Mesenchymal stem cell (in vitro differentiated cells and primary cell): Measurements from ENCODE around the gene OR6T1.

ENCODE experiments used
- DNase-seq: peaks from one replicate; pipeline ENCODE4 v3.0.0-alpha.2; 2013
- H2AFZ ChIP-seq: one replicate; pipeline ENCODE4 v1.6.1; 2013; ENCODE audit warnings: low read depth, mild to moderate bottlenecking, control low read depth, inconsistent platforms, low read length, moderate library complexity
- H2AK5ac ChIP-seq: 2 replicates; pipeline ENCODE4 v1.6.1; 2013; ENCODE audit warnings: low read length, moderate library complexity, mild to moderate bottlenecking, inconsistent platforms; ENCODE audit not compliant: severe bottlenecking
- H2BK120ac ChIP-seq: one replicate; pipeline ENCODE4 v1.6.1; 2013; ENCODE audit warnings: low read depth, mild to moderate bottlenecking, inconsistent platforms, low read length, moderate library complexity
- H2BK12ac ChIP-seq, 2 experiments: one replicate each; pipeline ENCODE4 v1.6.1; 2013; ENCODE audit warnings: inconsistent platforms in 2 of 2, low read length in 2 of 2, mild to moderate bottlenecking in 2 of 2, moderate library complexity in 2 of 2, control low read depth in 1 of 2
- H2BK15ac ChIP-seq: one replicate; pipeline ENCODE4 v1.6.1; 2013; ENCODE audit warnings: mild to moderate bottlenecking, low read depth, inconsistent platforms; ENCODE audit not compliant: poor library complexity, severe bottlenecking
- H2BK5ac ChIP-seq: 2 replicates; pipeline ENCODE4 v1.6.1; 2013; ENCODE audit warnings: low read depth, mild to moderate bottlenecking, low read length, control low read depth, inconsistent platforms; ENCODE audit not compliant: poor library complexity, severe bottlenecking
- H3K14ac ChIP-seq, 2 experiments: one replicate each; pipeline ENCODE4 v1.6.1; 2013; ENCODE audit warnings: inconsistent platforms in 2 of 2, low read length in 2 of 2, control low read depth in 1 of 2, mild to moderate bottlenecking in 1 of 2, moderate library complexity in 1 of 2
- H3K18ac ChIP-seq, 2 experiments: one replicate each; pipeline ENCODE4 v1.6.1; 2013; ENCODE audit warnings: inconsistent platforms in 2 of 2, low read length in 2 of 2, control low read depth in 1 of 2, low read depth in 1 of 2, mild to moderate bottlenecking in 1 of 2
- H3K23ac ChIP-seq, 2 experiments: one replicate each; pipeline ENCODE4 v1.6.1; 2013; ENCODE audit warnings: inconsistent platforms in 2 of 2, low read length in 2 of 2, mild to moderate bottlenecking in 2 of 2, moderate library complexity in 2 of 2, control low read depth in 1 of 2
- H3K27ac ChIP-seq: 2 replicates; pipeline ENCODE4 v1.5.1; 2013; ENCODE audit warnings: mild to moderate bottlenecking, moderate library complexity, low read length, control low read depth, inconsistent platforms; ENCODE audit not compliant: poor library complexity, severe bottlenecking
- H3K27me3 ChIP-seq, 2 experiments: 2 replicates each; pipeline versions ENCODE4 v1.6.1 to v1.7.0; 2013; ENCODE audit warnings: low read length in 2 of 2, mild to moderate bottlenecking in 2 of 2, moderate library complexity in 2 of 2, control low read depth in 1 of 2, inconsistent platforms in 1 of 2; ENCODE audit not compliant: control insufficient read depth in 1 of 2, insufficient read depth in 1 of 2
- H3K36me3 ChIP-seq, 2 experiments: 2 replicates each; pipeline versions ENCODE4 v1.6.1 to v1.7.0; 2013; ENCODE audit warnings: low read length in 2 of 2, control low read depth in 1 of 2, inconsistent platforms in 1 of 2, low read depth in 1 of 2, mild to moderate bottlenecking in 1 of 2; ENCODE audit not compliant: insufficient read depth in 2 of 2, control insufficient read depth in 1 of 2
- H3K4ac ChIP-seq, 2 experiments: one replicate each; pipeline ENCODE4 v1.6.1; 2013; ENCODE audit warnings: inconsistent platforms in 2 of 2, low read length in 2 of 2, mild to moderate bottlenecking in 2 of 2, moderate library complexity in 2 of 2, control low read depth in 1 of 2, low read depth in 1 of 2
- H3K4me1 ChIP-seq: 2 replicates; pipeline ENCODE4 v1.6.1; 2013; ENCODE audit warnings: low read depth, low read length, control low read depth; ENCODE audit not compliant: control insufficient read depth, insufficient read depth
- H3K4me2 ChIP-seq: 2 replicates; pipeline ENCODE4 v1.6.1; 2013; ENCODE audit warnings: low read length, mild to moderate bottlenecking, inconsistent platforms; ENCODE audit not compliant: poor library complexity, severe bottlenecking
- H3K4me3 ChIP-seq, 2 experiments: 2 replicates each; pipeline versions ENCODE4 v1.5.1 to v1.7.0; 2013; ENCODE audit warnings: low read length in 2 of 2, mild to moderate bottlenecking in 2 of 2, control low read depth in 1 of 2, low read depth in 1 of 2; ENCODE audit not compliant: insufficient read depth in 1 of 2
- H3K79me1 ChIP-seq: replicated peaks from 2 replicates; pipeline ENCODE4 v1.6.1; 2013; ENCODE audit warnings: mild to moderate bottlenecking, control low read depth, low read length, inconsistent platforms; ENCODE audit not compliant: poor library complexity, severe bottlenecking
- H3K9ac ChIP-seq: 2 replicates; pipeline ENCODE4 v1.7.0; 2013; ENCODE audit warnings: mild to moderate bottlenecking, low read length, moderate library complexity
- H3K9me3 ChIP-seq: 2 replicates; pipeline ENCODE4 v1.7.0; 2013; ENCODE audit warnings: mild to moderate bottlenecking, low read length; ENCODE audit not compliant: control insufficient read depth
- H4K8ac ChIP-seq: one replicate; pipeline ENCODE4 v1.6.1; 2013; ENCODE audit warnings: inconsistent platforms, mild to moderate bottlenecking, low read length, moderate library complexity
- H4K91ac ChIP-seq: one replicate; pipeline ENCODE4 v1.6.1; 2013; ENCODE audit warnings: mild to moderate bottlenecking, low read length, inconsistent platforms
- WGBS: methylation state at CpG from one replicate; pipeline ENCODE4 v1.1.7; 2013; ENCODE audit warnings: mixed read lengths; 5-methylcytosine and 5-hydroxymethylcytosine counted together

OR6T1 gene

GRCh38 chr11:123904932-123905331, 38.7 kb downstream of the OR6T1 start:
- no peak for DNase-seq
- no peak overlapping the region for H3K4ac ChIP-seq
- H3K4me2 ChIP-seq, result no peak overlapping the region
- H3K4me3 ChIP-seq, result no peak overlapping the region
- no peak overlapping the region for H3K9ac ChIP-seq
- H3K36me3 ChIP-seq, result no peaks in the 10 kb centered on the region
- H2BK12ac ChIP-seq, result no peak overlapping the region
- H2AFZ ChIP-seq, result no peak overlapping the region
- no peak overlapping the region for H3K23ac ChIP-seq
- H2AK5ac ChIP-seq, result no peak overlapping the region
- WGBS, result 65% methylated on average over 2 of the region's 3 CpGs
- no peaks in the 10 kb centered on the region for H3K27me3 ChIP-seq
- no peak overlapping the region for H3K18ac ChIP-seq
- no peak overlapping the region for H3K27ac ChIP-seq
- H3K14ac ChIP-seq, result no peak overlapping the region
- H3K9me3 ChIP-seq, result no peaks in the 10 kb centered on the region
- no peak overlapping the region for H2BK15ac ChIP-seq
- H3K4me1 ChIP-seq, result no peaks in the 10 kb centered on the region
- H4K8ac ChIP-seq, result no peak overlapping the region
- no peaks in the 10 kb centered on the region for H3K79me1 ChIP-seq
- no peak overlapping the region for H4K91ac ChIP-seq
- H2BK5ac ChIP-seq, result no peak overlapping the region
- H2BK120ac ChIP-seq, result no peak overlapping the region

- Histone ChIP-seq H3K9ac (no peak overlapping the region), H3K14ac (no peak overlapping the region), H2BK5ac (no peak overlapping the region), H3K27me3 (no peaks in the 10 kb centered on the region), H2BK15ac (no peak overlapping the region), H4K91ac (no peak overlapping the region), H3K9me3 (no peaks in the 10 kb centered on the region), H2AK5ac (no peak overlapping the region), H3K79me1 (no peaks in the 10 kb centered on the region), H3K4me3 (no peak overlapping the region), H2BK12ac (no peak overlapping the region), H3K4ac (no peak overlapping the region), H3K27ac (no peak overlapping the region), H3K18ac (no peak overlapping the region), H3K36me3 (no peaks in the 10 kb centered on the region), H3K4me1 (no peaks in the 10 kb centered on the region), H3K23ac (no peak overlapping the region), H2BK120ac (no peak overlapping the region), H4K8ac (no peak overlapping the region), H3K4me2 (no peak overlapping the region), H2AFZ (no peak overlapping the region)
- 73% methylated on average over 2 of the region's 2 CpGs for WGBS
- DNase-seq, result no peak
These were observed 39.7 kb downstream of the OR6T1 start for GRCh38 chr11:123903932-123904331.

GRCh38 chr11:123901867-123902266, 41.8 kb downstream of the OR6T1 start, which contains the start of gene OR8D4:
Gene OR8D4, plus strand, starts transcription at chr11:123902167. Its CDS starts 4,265 bp downstream, at chr11:123906432.
- H2BK12ac ChIP-seq, result no peak within 1 kb of the TSS
- no peak for DNase-seq
- no peak within 1 kb of the TSS for H3K9ac ChIP-seq
- H3K27ac ChIP-seq, result no peak within 1 kb of the TSS
- H3K27me3 ChIP-seq, result no peaks in the 10 kb centered on the region
- H3K9me3 ChIP-seq, result no peaks in the 10 kb centered on the region
- H3K79me1 ChIP-seq, result no peaks in the 10 kb centered on the region
- WGBS, result 100% methylated on average over 1 of the region's 1 CpG
- H4K8ac ChIP-seq, result no peak within 1 kb of the TSS
- H4K91ac ChIP-seq, result no peak within 1 kb of the TSS
- H3K4ac ChIP-seq, result no peak within 1 kb of the TSS
- H3K18ac ChIP-seq, result no peak within 1 kb of the TSS
- H3K4me3 ChIP-seq, result no peak within 1 kb of the TSS
- no peak within 1 kb of the TSS for H3K4me2 ChIP-seq
- no peaks in the 10 kb centered on the region for H3K36me3 ChIP-seq
- H3K23ac ChIP-seq, result no peak within 1 kb of the TSS
- H2BK15ac ChIP-seq, result no peak within 1 kb of the TSS
- no peaks in the 10 kb centered on the region for H3K4me1 ChIP-seq
- no peak within 1 kb of the TSS for H2BK5ac ChIP-seq
- no peak within 1 kb of the TSS for H2AK5ac ChIP-seq
- no peak within 1 kb of the TSS for H2BK120ac ChIP-seq
- no peak within 1 kb of the TSS for H2AFZ ChIP-seq
- H3K14ac ChIP-seq, result no peak within 1 kb of the TSS

GRCh38 chr11:123899792-123900191, 43.8 kb downstream of the OR6T1 start:
- WGBS, result 78% methylated on average over 3 of the region's 3 CpGs

More at GRCh38 chr11:123899792-123900191, 43.8 kb downstream of the OR6T1 start:
- Histone ChIP-seq H3K9me3 (no peaks in the 10 kb centered on the region), H3K14ac (no peak overlapping the region), H4K8ac (no peak overlapping the region), H2AK5ac (no peak overlapping the region), H3K18ac (no peak overlapping the region), H4K91ac (no peak overlapping the region), H3K4me1 (no peaks in the 10 kb centered on the region), H3K27ac (no peak overlapping the region), H2BK120ac (no peak overlapping the region), H2AFZ (no peak overlapping the region), H3K4ac (no peak overlapping the region), H2BK12ac (no peak overlapping the region), H3K9ac (no peak overlapping the region), H3K4me2 (no peak overlapping the region), H3K27me3 (no peaks in the 10 kb centered on the region), H3K23ac (no peak overlapping the region), H3K79me1 (no peaks in the 10 kb centered on the region), H2BK15ac (no peak overlapping the region), H3K36me3 (no peaks in the 10 kb centered on the region), H2BK5ac (no peak overlapping the region), H3K4me3 (no peak overlapping the region)
- no peak for DNase-seq
